NK-92 treated with Interleukin-12 subunit alpha and Interleukin-12 subunit beta, amount 100 ng/mL, for 24 hours (cell line): Measurements from ENCODE around the gene HK1.
"Not testable (repeated sequence)": the region's sequence is repeated elsewhere in the genome, so short reads cannot be mapped to it uniquely, and the experiment has no call there.

Experiments used
- DNase-seq: peaks from one replicate; lab custom pipeline; 2025; lab: John Stamatoyannopoulos, UW

The HK1 gene

DNA sequence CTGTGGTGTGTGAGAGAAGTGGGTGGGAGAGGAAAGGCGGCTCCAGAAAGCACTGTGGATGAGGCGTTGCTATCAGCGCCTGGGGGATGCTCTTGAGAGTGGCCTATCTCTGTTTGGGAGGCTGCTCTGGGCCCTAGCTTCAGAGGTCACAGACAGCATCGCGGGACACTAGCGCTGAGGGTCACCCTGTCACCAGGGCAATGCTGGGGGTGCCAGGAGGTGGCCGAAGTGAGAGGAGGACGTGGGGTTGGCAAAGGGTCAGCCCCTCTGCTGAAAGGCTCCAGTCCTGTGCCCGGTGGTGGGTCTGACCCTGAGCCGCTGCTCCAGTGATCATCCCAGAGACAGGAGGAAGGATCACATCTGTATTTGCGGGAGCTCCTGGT, 141.4 kb downstream of the HK1 start:
- DNase-seq, result no peak

DNA sequence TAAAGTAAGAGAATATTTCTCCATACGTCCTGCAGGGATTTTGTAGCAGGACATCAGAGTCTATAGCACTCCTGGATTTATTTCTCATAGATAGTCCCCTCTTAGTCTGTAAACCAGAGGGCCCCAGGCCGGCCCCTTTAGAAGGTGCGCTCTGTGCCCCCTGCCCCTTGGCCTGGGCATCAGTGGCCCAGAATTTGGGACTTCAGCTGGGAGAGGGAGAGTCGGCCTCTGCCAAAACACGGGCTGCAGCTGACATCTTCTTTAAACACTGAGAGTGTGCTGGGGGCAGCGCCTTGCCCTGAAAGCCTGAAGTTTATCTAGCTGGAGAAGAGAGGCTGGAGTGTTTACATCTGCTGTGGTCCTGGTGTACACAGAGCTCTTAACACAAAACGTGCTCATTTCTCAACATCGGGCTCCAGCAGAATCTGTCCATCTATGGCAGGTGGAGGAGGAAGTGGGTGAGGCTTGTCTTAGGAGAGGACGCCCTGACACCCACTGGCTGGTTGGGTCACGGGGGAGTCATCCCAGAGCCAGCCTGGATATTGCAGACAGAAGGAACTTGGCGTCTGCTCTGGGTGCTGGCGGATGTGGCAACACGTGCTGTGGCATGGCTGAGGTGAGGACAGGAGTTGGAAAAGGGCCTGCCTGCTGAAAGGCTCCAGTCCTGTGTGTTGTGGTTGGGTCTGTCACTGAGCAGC, 143.5 kb downstream of the HK1 start:
- no peak for DNase-seq

DNA sequence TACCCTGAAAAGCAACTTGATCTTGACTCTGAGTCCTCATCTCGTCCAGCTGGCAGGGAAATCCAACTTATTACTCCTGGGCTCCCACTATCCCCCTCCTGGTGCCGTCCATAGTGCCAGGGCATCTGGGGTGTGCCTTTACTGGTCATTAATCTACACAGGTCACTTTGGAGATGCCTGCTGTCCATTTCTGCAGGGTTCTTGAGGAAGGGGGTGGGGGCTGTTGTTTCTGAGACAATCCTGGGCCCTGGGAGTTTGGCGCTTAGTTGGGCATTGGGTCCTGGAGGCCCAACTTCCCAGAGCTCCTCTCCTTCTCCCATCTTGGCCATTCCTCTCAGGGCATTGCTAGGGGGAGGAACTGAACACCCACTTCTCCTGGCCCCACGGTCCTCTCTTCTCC, 144.4 kb downstream of the HK1 start:
- DNase-seq, result no peak

DNA sequence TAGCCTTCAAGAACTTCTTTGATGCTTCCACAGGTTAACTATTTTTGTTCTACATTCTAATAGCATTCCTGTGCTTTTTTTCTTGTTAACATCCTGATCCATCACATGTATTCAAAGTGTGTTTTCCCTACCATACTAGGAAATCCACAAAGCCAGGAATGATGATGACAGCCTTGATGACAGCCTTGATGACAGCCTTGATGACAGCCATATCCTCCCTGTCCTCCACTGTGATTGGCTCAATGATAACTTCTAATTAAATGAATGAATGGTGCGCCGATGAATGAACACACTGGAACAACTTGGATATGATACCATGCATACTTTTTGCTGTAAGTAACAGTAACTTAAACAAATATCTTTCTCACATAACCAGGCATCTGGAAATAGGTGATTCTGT, 146.7 kb downstream of the HK1 start:
- DNase-seq, result no peak

DNA sequence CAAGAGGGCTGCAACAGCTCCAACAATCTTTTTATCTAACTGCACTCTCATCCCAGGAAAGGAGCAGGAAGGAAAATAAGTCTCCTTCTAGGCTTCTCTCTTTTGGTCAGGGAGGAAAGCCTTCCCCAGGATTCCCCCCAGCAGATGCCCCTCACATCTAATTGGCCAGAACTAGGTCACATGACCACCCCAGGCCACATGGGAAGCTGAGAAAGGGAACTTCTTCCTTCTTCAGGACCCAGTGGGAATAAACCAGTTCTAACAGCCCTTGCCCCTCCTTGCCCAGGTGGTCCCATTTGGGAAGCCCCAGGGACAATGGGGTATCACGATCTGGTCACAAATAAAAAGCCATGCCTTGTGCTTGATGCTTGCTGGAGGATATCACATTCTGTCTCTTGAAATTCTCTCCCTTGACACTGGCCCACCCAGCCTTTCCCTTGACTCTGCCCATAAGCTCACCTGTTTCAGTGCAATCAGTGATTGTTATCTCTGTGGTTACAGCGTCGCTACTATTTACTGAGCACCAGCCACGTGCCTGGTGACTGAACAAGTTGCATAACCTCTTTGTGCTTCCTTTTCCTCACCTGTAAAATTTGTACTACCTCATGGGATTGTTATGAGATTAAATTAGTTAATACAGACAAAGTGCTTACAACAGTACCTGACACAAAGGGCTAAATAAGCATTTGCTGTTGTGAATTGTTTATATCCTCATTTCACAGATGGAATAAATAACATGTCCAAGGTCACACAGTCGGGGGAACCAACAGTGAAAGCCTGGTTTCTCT, 147.4 kb downstream of the HK1 start:
- DNase-seq, result peak; percentile 18

DNA sequence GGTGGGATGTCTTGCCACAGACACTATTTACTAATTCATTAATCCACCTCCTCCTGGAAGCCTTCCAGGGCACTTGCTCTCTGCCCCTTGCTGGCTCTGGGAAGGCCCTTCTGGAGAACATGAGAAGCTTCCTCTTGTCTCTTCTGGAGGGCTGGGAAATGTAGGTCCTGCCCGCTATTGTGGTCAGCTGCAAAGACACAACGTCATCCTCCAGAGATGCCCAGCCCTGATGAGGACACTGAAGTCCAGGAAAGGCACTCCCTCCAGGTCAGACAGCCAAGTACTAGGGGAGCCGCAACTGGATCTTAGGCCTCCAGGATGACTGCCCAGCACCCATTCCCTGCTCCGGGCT, 148.1 kb downstream of the HK1 start:
- DNase-seq, result no peak

DNA sequence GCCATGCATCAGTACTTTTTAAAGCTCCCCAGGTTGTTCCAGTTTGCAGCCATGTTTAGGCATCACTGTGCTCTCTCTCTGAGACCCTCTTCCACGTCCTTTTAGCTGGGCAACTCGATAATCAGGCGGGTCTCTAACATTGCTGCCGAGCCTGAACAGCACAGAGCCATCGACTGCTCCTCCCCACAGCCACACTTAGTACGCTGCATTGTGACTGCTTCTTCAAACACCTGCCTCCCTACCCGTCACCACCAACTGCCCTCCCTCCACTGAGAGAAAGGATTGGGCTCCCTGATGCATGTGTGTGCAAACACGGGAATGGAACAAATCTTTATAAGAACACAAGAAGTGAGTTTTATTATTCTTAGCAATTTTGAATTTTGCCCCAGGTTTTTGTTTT, 149.9 kb downstream of the HK1 start:
- no peak for DNase-seq

DNA sequence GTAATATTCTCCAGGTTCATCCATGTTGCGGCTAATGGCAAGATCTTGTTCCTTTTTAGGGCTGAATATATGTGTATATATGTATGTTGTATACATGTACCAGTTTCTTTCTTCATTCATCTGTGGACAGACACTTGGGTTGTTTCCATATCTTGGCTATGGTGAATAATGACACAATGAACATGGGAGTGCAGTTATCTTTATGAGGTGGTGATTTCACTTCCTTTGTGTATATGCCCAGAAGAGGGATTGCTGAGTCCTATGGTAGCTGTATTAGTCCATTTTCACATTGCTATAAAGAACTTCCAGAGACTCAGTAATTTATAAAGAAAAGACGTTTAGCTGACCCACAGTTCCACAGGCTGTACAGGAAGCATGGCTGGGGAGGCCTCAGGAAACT, 155.9 kb downstream of the HK1 start:
- no peak for DNase-seq

DNA sequence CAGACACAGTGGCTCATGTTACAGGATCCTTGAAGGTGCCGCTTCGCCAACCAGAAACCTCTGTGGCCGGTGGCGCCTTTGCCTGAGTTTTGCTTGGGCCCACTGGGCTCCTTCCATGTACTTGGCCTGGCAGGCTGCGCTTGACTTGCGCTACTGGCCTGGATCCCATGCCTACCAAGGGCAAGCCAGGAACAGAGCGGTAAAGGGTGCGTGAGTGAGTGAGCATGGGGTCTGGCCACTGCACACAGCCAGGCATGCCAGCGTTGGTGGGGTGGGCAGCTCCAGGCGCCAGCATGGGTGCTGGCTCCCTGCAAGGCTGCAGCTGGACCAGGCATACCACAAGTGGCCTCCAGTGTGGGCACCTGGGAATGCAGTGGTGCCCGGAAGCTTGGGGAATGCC, 156.6 kb downstream of the HK1 start:
- no peak for DNase-seq

DNA sequence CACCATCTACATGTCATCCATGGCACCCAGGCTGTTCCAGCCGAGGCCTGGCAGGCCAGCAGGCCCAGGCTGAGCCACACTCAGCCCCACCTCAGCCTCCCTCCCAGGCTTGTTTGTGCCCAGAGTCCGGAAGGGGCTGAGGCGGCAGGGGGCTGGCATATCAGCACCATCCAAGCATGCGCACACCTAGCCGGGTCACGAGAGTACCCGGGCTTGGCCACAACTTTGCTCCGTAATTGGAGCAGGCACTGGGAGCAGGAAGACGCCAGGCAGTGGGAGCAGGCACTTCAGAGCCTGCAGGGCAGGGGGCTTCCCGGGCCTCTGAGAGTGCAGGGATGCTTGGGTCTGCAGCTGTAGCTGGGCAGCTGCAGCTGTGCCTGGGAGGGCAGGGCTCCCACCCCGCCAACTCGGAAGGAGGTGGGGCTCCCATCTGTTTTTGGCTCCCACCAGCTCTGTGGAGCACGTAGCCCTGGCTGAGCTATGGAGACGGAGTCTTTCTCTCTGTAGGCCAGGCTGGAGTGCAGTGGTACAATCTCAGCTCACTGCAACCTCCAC, 157.7 kb downstream of the HK1 start:
- DNase-seq, result no peak

DNA sequence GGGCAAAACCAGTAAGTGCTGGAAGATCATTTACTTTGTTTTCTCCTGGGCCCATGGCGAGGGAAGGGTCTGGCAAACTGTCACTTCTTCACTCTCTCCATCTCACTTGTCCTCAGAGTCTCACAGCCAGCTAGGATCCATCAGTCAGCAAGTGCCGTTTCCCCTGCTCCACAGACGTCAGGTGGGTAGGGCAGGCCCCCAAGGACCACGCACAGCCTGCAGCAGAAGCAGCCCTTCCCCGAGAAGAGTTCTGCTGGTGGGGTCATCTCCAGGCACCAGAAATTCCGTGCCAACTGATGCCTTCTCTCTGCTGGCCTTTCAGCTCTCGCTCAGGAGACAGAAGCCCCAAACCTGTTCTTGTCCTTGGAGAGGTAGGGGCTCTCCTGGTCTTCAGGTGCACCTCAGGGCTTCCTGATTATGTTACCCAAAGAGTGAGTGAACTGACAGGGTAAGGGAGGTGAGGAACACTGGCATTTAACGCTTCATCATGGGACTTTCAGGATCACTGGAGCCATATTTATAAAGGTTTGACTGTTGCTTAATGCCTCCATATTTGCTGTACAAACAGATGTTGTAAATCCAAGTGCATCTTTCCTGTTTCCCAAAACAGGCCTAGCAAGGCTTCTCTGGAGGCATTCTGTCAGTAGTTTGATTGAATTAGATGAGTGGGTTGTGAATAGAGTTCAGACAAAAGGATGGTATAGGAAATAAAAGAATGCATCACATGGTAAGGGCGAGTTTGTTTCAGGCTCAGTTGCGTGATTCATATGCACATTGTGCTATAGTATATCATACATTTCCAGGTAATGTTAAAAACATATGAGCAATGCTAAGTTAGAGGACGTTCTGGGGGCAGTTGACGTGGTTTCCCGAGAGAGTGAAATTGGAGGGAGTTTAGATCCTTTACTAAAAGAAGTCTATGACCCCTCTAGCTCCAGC, 159.3 kb downstream of the HK1 start:
- no peak for DNase-seq

DNA sequence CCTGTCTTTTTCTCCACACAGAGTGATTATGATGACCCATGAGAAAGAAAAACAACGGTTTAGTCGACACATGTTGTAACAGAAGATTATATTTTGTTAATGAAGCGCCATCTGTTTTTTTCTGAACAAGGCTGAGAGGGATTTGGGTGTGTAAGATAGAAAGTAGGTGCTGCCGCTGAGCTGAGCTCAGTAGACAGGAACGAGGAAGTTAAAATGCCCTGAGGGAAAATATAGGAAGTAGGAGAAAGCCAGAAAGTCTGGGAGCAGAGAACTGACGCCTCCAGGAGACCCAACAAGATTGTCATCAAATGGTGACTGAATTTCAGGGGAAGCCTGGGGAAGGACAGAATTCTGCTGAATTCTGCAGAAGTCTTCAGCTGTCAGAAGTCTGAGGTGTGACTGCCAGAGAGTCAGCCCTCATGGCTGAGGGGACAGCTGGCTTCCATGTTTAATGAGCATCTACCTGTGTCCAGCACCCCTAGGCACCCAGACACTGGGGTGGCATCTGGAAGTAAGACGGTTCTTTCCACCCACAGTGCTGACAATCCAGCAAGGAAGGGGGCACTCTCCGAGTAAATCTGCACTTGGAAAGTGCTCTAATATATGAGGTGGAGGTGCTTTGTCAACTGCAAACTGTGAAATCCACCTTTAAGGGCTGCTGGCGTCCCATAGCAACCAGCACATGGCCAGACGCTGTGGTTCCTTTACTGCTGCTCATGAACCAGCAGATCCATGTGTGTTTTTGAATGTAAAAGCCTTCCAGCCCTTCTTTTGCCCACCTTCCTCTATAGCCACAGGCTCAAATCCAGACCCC, 160.4 kb downstream of the HK1 start:
- DNase-seq, result no peak

DNA sequence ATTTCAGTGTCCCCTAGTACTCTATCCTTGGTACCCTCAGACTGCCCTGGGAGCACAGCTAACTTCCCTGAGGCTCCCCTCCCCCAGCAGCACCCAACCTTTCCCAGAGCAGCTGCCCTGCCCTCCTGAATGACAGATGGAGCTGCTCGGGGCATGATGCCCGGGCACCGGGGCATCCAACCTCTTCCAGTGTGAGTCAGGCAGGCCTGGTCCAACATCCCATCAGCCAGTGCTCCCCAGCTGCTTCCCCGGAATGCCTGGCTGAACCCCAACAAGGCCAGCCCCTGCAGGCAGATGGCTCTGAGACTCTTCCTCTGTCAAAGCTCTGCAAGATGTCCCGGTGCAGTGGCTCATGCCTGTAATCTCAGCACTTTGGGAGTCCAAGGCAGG, 161.0 kb downstream of the HK1 start:
- DNase-seq, result no peak

DNA sequence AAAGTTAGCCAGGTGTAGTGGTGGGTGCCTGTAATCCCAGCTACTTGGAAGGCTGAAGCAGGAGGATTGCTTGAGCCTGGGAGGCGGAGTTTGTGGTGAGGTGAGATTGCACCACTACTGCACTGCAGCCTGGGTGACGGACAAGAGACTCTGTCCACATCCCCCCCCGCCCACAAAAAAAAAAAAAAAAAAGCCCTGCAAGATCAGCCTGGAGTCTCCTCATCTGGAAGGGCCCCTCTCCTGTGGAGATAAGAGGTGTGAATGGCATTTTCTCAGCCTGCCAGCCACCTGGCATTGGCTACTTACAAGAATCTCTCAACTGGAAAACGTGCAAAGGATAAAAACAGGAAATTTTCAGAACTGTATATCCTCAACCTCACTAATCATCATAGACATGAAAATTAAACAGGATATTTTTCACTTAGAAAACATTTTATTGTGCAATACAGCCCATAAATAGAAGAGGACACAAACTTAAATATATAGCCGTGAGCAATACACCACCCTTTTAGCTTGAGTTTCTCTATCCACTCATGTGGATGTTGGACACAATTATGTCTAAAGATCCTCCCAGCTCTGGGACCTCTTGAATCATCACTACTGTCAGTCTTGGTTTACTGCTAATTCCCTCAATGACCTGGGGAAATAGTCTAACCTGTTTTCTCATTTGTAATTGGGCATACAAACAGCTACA, 161.7 kb downstream of the HK1 start:
- peak; percentile 50 for DNase-seq

DNA sequence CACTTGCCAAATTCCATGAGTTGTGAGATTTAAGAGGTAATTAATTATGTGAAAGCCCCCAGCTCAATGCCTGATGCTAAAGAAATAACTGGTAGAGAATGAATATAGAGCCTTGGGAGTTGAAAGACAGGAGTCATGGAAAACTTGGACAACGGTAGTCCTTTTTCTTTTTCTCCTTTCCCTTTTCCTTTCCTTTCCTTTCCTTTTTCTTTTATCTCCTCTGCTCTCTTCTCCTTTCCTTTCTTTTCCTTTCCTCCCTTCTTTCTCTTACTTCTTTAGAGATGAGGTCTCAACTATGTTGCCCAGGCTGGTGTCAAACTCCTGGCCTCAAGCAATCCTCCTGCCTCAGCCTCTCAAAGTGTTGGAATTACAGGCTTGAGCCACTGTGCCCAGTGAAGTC, 165.1 kb downstream of the HK1 start:
- no peak for DNase-seq

DNA sequence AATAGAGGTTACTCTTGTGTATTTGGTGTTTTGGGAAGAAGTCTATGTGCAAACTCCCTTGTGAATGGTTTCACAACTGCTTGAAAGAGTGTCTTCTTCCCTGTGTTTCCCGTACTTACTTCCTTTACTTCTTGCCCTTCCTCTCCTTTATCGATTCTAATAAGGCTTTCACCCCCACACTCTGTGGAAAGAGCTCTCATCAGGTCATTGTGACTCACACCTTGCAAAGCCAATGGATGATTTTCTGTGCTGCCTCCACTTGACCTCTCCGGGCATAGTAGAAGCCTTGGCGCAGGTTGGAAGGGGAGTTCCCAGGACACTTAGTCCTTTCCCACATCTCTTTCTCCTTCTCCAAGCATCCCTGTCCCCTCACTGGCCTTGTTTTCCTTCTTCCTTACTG, 166.7 kb downstream of the HK1 start:
- no peak for DNase-seq

DNA sequence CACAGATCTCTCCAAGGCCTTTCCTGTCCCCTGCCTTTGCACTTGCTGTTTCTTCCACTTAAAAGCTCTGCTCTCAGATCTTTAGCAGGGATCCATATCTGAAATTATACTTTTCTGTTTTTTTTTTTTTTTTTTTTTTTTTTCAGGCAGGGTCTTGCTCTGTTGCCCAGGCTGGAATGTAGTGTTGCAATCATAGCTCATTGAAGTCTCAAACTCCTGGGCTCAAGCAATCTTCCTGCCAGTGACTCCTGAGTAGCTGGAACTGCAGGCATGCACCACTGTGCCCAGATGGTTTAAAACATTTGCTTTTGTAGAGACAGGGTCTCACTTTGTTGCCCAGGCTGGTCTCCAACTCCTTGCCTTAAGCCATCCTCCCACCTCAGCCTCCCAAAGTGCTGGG, 167.9 kb downstream of the HK1 start:
- no peak for DNase-seq

DNA sequence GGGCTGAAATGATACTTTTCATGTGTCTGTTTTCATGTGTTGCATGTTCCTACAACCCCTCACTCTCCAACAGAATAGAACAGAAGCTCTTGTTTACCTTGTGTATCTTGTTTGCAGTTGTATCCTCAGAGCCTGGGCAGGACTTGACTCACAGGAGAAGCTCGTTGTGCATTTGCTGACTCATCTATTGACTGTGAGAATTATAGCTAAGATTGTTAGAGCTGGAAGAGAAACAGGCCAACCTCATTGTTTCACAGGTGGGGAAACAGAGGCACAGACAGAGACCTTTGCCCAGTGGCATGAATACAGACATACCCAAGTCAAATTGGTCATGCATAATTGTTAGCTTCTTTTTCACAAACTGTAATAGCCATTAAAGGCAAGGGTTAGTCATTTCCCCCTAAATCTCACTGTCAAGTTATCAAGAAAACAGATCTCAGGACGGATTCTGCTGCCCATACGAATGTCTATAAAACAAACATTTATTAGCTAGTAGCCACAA, 168.4 kb downstream of the HK1 start:
- no peak for DNase-seq

DNA sequence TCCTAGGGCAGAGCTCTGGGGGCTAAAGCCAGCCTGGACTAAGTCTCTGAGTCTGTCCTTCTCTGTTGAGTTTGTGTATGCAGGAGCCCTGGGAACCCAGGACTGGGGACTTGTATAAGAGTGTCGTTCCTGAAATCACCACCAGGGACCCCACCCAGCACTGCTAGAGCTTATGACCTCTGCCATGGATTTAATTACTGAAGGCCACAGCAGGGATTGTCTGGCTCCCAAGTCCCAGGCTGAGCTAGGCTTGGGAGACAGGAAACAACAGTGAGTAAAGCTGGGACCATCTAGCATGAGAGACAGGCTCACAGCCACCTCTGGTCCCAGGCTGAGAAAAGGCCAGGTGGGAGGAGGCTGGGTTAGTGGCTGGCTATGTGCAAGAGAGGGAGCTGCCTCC, 171.5 kb downstream of the HK1 start:
- DNase-seq, result peak; percentile 26

DNA sequence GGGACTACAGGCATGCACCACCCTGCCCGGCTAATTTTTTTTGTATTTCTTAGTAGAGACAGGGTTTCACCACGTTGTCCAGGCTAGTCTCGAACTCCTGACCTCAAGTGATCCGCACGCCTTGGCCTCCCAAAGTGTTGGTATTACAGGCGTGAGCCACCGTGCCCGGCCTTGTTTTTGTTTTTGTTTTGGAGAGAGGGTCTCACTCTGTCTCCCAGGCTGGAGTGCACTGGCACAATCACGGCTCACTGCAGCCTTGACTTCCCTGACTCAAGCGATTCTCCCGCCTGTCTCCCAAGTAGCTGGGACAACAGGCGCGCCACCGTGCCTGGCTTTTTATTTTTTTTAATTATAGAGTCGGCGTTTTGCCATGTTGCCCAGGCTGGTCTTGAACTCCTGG, 172.1 kb downstream of the HK1 start:
- DNase-seq, result not testable (repeated sequence)
